SK-N-SH (cell line): ENCODE results near the gene PHLDA3. TPM values are rescaled to one million over a fixed set of nuclear protein-coding genes. Genes with fewer than 3 reads are reported as not detected.

Source experiments
- CTCF ChIA-PET: fragments of 300-600, 350-600 bp; formaldehyde crosslinking; extraction: SDS; loops from one replicate; lab custom pipeline; 2021; lab: Yijun Ruan, JAX
- POLR2A ChIA-PET: fragments of 350-600 bp; sonication (Branson Sonifier 250); formaldehyde crosslinking; extraction: SDS; loops from one replicate; lab custom pipeline; 2020; ENCODE audit warnings: antibody characterized with exemption, inconsistent platforms; lab: Yijun Ruan, JAX
- DNase-seq: peaks from one replicate; pipeline ENCODE4 v3.0.0; 2012
- H2AFZ ChIP-seq: fragments of 200-600 bp; sonication (generic); 2 replicates; pipeline ENCODE4 v1.8.1; 2016; ENCODE audit warnings: antibody characterized with exemption, mild to moderate bottlenecking, low read depth
- H3F3A ChIP-seq: fragments of 200-600 bp; sonication (generic); replicated peaks from 2 replicates; pipeline ENCODE3; 2016; ENCODE audit warnings: antibody characterized with exemption, mild to moderate bottlenecking; ENCODE audit not compliant: insufficient read depth
- H3K27ac ChIP-seq, 2 experiments: fragments of 200-500 bp in 1 of 2; fragments of 200-600 bp in 1 of 2; sonication (Bioruptor generic) in 1 of 2; sonication (generic), shearing (Covaris generic) in 1 of 2; 2 replicates each; pipeline versions ENCODE4 v1.5.1 to v1.6.1; 2014 to 2016; ENCODE audit warnings: low read depth in 2 of 2, inconsistent platforms in 1 of 2, low read length in 1 of 2, mild to moderate bottlenecking in 1 of 2, mixed read lengths in 1 of 2
- H3K27me3 ChIP-seq: fragments of 200-600 bp; sonication (generic), shearing (Covaris generic); 2 replicates; pipeline ENCODE4 v1.6.1; 2016; ENCODE audit warnings: mixed run types; ENCODE audit not compliant: insufficient read depth
- H3K36me3 ChIP-seq, 2 experiments: fragments of 200-500 bp in 1 of 2; fragments of 200-600 bp in 1 of 2; sonication (Bioruptor generic) in 1 of 2; sonication (generic) in 1 of 2; replicated peaks in 1 of 2; 2 replicates each; pipeline versions ENCODE3 to v1.5.1; 2014 to 2016; ENCODE audit warnings: low read length in 1 of 2, mild to moderate bottlenecking in 1 of 2; ENCODE audit not compliant: insufficient read depth in 2 of 2, control insufficient read depth in 1 of 2
- H3K4me1 ChIP-seq, 2 experiments: fragments of 200-500 bp in 1 of 2; fragments of 200-600 bp in 1 of 2; sonication (Bioruptor generic) in 1 of 2; sonication (generic), shearing (Covaris generic) in 1 of 2; 2 replicates each; pipeline versions ENCODE4 v1.5.1 to v1.6.1; 2014 to 2016; ENCODE audit warnings: low read depth in 1 of 2, low read length in 1 of 2, mixed run types in 1 of 2; ENCODE audit not compliant: insufficient read depth in 2 of 2, control insufficient read depth in 1 of 2
- H3K4me2 ChIP-seq: fragments of 200-600 bp; sonication (generic), shearing (Covaris generic); 2 replicates; pipeline ENCODE4 v1.6.1; 2017; ENCODE audit warnings: mixed run types
- H3K4me3 ChIP-seq, 2 experiments: fragments of 200-500 bp in 1 of 2; fragments of 200-600 bp in 1 of 2; sonication (Bioruptor generic) in 1 of 2; sonication (generic), shearing (Covaris generic) in 1 of 2; 2 replicates each; pipeline versions ENCODE4 v1.5.1 to v1.8.1; 2014 to 2016; ENCODE audit warnings: low read depth in 2 of 2, inconsistent platforms in 1 of 2, low read length in 1 of 2, mild to moderate bottlenecking in 1 of 2, mixed read lengths in 1 of 2, moderate library complexity in 1 of 2
- H3K79me2 ChIP-seq: fragments of 200-600 bp; sonication (generic); 2 replicates; pipeline ENCODE4 v1.8.1; 2017; ENCODE audit warnings: mild to moderate bottlenecking; ENCODE audit not compliant: insufficient read depth
- H3K9ac ChIP-seq: fragments of 200-600 bp; sonication (generic); 2 replicates; pipeline ENCODE4 v1.6.1; 2017; ENCODE audit warnings: mixed run types
- H3K9me2 ChIP-seq: fragments of 200-600 bp; sonication (generic); 2 replicates; pipeline ENCODE4 v1.6.1; 2017; ENCODE audit warnings: mixed run types
- H3K9me3 ChIP-seq: fragments of 200-600 bp; sonication (generic); 2 replicates; pipeline ENCODE4 v1.6.1; 2017; ENCODE audit warnings: mixed run types, mild to moderate bottlenecking, moderate library complexity
- H4K20me1 ChIP-seq: fragments of 200-600 bp; sonication (generic); 2 replicates; pipeline ENCODE4 v1.6.1; 2017; ENCODE audit warnings: mild to moderate bottlenecking, mixed run types; ENCODE audit not compliant: insufficient read depth
- CHD2 ChIP-seq: fragments of 150-350 bp; IDR thresholded peaks from 2 replicates; pipeline ENCODE4 v1.6.1; 2018; ENCODE audit warnings: low read length; ENCODE audit not compliant: partially characterized antibody
- ELF1 ChIP-seq: IDR thresholded peaks from 2 replicates; pipeline ENCODE4 v1.4.0; 2012
- EP300 ChIP-seq, 2 experiments: IDR thresholded peaks; 2 replicates each; pipeline versions ENCODE4 v1.4.0 to v1.6.1; 2012; ENCODE audit warnings: borderline replicate concordance in 1 of 2, low read depth in 1 of 2, low read length in 1 of 2
- EZH2phosphoT487 ChIP-seq: fragments of 200-600 bp; sonication (generic); IDR thresholded peaks from 2 replicates; pipeline ENCODE4 v1.6.1; 2017; ENCODE audit warnings: low read depth, mixed run types, mild to moderate bottlenecking, antibody characterized with exemption, moderate library complexity, borderline replicate concordance
- FOSL2 ChIP-seq: IDR thresholded peaks from 2 replicates; pipeline ENCODE4 v1.4.0; 2012; ENCODE audit warnings: low read depth, mild to moderate bottlenecking, moderate library complexity, borderline replicate concordance
- FOXM1 ChIP-seq: IDR thresholded peaks from 2 replicates; pipeline ENCODE4 v1.4.0; 2012; ENCODE audit warnings: low read depth, mild to moderate bottlenecking
- GABPA ChIP-seq: IDR thresholded peaks from 2 replicates; pipeline ENCODE4 v1.4.0; 2012; ENCODE audit warnings: low read depth, mild to moderate bottlenecking
- GATA2 ChIP-seq: sonication (generic); formaldehyde crosslinking; IDR thresholded peaks from 2 replicates; pipeline ENCODE4 v1.5.0; 2020; ENCODE audit warnings: mild to moderate bottlenecking, missing genetic modification reagents
- JUND ChIP-seq: IDR thresholded peaks from 2 replicates; pipeline ENCODE4 v1.4.0; 2012
- MXI1 ChIP-seq: IDR thresholded peaks from 2 replicates; pipeline ENCODE4 v1.6.1; 2012; ENCODE audit warnings: mild to moderate bottlenecking, low read depth, low read length, improper control_type of control experiment
- RAD21 ChIP-seq: IDR thresholded peaks from 2 replicates; pipeline ENCODE4 v1.6.1; 2012; ENCODE audit warnings: mild to moderate bottlenecking, low read length
- RFX5 ChIP-seq: IDR thresholded peaks from 2 replicates; pipeline ENCODE4 v1.6.1; 2012; ENCODE audit warnings: mild to moderate bottlenecking, improper control_type of control experiment, low read length
- TAF1 ChIP-seq: IDR thresholded peaks from 2 replicates; pipeline ENCODE4 v1.6.1; 2012; ENCODE audit warnings: low read depth, mild to moderate bottlenecking, low read length, moderate library complexity, borderline replicate concordance
- TCF12 ChIP-seq: IDR thresholded peaks from 2 replicates; pipeline ENCODE4 v1.4.0; 2012
- TEAD4 ChIP-seq: IDR thresholded peaks from 2 replicates; pipeline ENCODE4 v1.4.0; 2012; ENCODE audit warnings: mild to moderate bottlenecking, borderline replicate concordance; ENCODE audit not compliant: insufficient read depth
- whole genome bisulfite sequencing: methylation state at CpG from one replicate; pipeline ENCODE4 v1.1.6; 2017; ENCODE audit warnings: low lambda C conversion rate; 5-methylcytosine and 5-hydroxymethylcytosine counted together
- polyA plus RNA-seq, 3 experiments: library from polyadenylated mRNA; depleted of rRNA; stranded (reverse); fragments of >200 nt; gene quantifications; 2 replicates each; pipeline ENCODE4 v1.2.3, GENCODE V29; 2012
- TF ChIP-seq, protein P1 (sequence below): IDR thresholded peaks from 2 replicates; pipeline ENCODE4 v1.6.1; 2012; ENCODE audit warnings: mild to moderate bottlenecking, low read depth, low read length, moderate library complexity
- TF ChIP-seq, protein P2 (sequence below): IDR thresholded peaks from 2 replicates; pipeline ENCODE4; 2012
- TF ChIP-seq, protein P3 (sequence below): fragments of 150-350 bp; IDR thresholded peaks from 2 replicates; pipeline ENCODE4 v1.6.1; 2016; ENCODE audit warnings: mild to moderate bottlenecking, low read depth, low read length
- TF ChIP-seq, protein P4 (sequence below): IDR thresholded peaks from 2 replicates; pipeline ENCODE4 v1.4.0; 2012; ENCODE audit warnings: low read depth

Gene PHLDA3
- polyA plus RNA-seq, 1 of the 3 experiments (the other 2 are of a cell fraction) = 105 TPM

DNA sequence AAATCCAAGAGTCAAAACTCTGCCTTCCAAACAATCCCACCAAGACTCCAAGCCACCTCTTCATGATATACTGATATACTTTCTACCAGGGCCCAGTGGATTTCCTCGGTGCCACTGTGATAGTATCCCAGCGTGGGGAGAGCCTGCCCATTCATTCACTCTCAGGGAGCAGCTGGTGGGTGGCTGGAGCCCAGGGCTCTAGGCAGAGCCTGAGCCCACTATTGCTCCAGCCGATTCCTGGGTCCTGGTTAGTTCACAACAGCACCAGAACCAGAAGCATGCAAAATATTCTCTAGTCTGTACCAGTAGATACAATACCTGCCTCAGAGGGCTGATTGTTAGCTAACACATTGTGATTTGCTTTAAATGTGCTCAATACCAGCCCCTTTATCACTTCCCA lies 37.1 kb upstream of the PHLDA3 start (continued):
- TF ChIP-seq, protein P1, sequence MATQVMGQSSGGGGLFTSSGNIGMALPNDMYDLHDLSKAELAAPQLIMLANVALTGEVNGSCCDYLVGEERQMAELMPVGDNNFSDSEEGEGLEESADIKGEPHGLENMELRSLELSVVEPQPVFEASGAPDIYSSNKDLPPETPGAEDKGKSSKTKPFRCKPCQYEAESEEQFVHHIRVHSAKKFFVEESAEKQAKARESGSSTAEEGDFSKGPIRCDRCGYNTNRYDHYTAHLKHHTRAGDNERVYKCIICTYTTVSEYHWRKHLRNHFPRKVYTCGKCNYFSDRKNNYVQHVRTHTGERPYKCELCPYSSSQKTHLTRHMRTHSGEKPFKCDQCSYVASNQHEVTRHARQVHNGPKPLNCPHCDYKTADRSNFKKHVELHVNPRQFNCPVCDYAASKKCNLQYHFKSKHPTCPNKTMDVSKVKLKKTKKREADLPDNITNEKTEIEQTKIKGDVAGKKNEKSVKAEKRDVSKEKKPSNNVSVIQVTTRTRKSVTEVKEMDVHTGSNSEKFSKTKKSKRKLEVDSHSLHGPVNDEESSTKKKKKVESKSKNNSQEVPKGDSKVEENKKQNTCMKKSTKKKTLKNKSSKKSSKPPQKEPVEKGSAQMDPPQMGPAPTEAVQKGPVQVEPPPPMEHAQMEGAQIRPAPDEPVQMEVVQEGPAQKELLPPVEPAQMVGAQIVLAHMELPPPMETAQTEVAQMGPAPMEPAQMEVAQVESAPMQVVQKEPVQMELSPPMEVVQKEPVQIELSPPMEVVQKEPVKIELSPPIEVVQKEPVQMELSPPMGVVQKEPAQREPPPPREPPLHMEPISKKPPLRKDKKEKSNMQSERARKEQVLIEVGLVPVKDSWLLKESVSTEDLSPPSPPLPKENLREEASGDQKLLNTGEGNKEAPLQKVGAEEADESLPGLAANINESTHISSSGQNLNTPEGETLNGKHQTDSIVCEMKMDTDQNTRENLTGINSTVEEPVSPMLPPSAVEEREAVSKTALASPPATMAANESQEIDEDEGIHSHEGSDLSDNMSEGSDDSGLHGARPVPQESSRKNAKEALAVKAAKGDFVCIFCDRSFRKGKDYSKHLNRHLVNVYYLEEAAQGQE = no peak

DNA sequence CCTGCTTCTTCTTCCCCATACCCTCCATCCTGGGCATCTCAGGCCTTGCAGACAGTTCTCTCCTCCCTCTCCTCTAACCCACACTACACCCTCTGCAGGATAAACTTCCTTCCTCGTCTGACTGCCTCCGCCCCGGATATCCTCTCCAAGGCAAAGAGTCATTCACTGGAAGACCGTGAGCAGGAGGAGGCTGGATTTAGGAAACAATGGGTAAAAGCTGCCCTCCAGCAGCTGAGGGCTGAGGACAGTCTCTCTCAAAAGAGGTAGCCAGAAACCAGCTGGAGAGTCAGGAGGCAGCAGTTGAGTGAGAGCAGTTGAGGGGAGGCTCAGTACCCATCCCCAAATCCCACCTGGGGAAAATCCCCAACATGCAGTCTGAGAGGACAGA lies 36.5 kb upstream of the PHLDA3 start:
- 57% methylated on average over 4 of the region's 4 CpGs for WGBS
- H3F3A ChIP-seq = peaks cover 14% of the 10 kb centered on the region
- no peaks in the 10 kb centered on the region for H3K27me3 ChIP-seq
- no peak for TF ChIP-seq CHD2
- no peak for TF ChIP-seq FOSL2
- no peak for TF ChIP-seq JUND
- TF ChIP-seq TCF12 = no peak
- TF ChIP-seq TEAD4 = no peak
- no peak for TF ChIP-seq EP300 (IDR thresholded peaks at IDR 0.05; ENCODE audit: borderline replicate concordance in 1 of 2, low read depth in 1 of 2, low read length in 1 of 2)
- TF ChIP-seq MXI1 = no peak
- TF ChIP-seq GABPA = 0 out of 2 replicates have a peak, but pooled peaks have one; percentile 33
- no peaks in the 10 kb centered on the region for H3K9me3 ChIP-seq
- no peaks in the 10 kb centered on the region for H4K20me1 ChIP-seq
- H3K4me2 ChIP-seq = peak overlapping the region; percentile 81
- H3K4me3 ChIP-seq = peak overlapping the region; percentile 57 to 65; a peak in 3 of 4 replicates
- H2AFZ ChIP-seq = no peak overlapping the region
- H3K9ac ChIP-seq = peak overlapping the region; percentile 72
- peaks cover 30 to 33% of the 10 kb centered on the region in 2 experiments; a peak in 3 of 4 replicates for H3K4me1 ChIP-seq
- DNase-seq = no peak
- CTCF ChIA-PET = interaction anchor here (0.8 to 31.9 kb wide), 5 partner anchors 8 to 70 kb away, joined by 3 to 860 read pairs (median 4); no protein-coding TSS in a partner anchor
- no peaks in the 10 kb centered on the region for H3K36me3 ChIP-seq
- POLR2A ChIA-PET = no interaction called here
- H3K27ac ChIP-seq = peak overlapping the region; percentile 2 to 93; a peak in 2 of 4 replicates
- H3K79me2 ChIP-seq = peaks cover 66% of the 10 kb centered on the region
- H3K9me2 ChIP-seq = no peaks in the 10 kb centered on the region

DNA sequence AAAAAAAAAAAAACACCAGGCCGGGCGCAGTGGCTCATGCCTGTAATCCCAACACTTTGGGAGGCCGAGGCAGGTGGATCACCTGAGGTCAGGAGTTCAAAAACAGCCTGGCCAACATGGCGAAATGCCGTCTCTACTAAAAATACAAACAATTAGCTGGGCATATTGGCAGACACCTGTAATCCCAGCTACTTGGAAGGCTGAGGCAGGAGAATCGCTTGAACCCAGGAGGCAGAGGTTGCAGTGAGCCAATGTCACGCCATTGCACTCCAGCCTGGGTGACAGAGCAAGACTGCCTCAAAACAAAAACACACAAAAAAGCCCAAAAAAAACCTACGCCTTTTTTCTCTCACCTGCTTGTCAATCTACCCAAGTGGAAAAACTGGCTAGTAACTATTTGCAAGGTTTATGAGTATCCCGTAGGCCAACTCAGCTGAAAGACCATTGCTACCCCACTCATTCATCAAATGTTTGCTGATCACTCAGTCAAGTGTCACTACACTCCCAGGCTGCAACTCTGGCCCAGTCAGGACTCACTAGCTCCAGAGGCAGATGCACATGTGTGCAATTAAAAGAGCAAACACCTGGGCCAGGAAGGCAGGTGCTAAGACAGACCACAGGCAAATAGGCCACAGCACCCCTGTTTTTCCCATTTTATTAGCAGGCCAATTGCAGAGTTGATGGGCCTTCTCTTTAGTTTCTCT lies 36.0 kb upstream of the PHLDA3 start:
- CTCF ChIA-PET = interaction anchor here (0.8 to 31.9 kb wide), 5 partner anchors 8 to 70 kb away, joined by 3 to 860 read pairs (median 4); no protein-coding TSS in a partner anchor
- peak overlapping the region; percentile 72; the same call in 1 of the 2 replicates for H3K9ac ChIP-seq
- peaks cover 33 to 35% of the 10 kb centered on the region in 2 experiments; a peak in 3 of 4 replicates for H3K4me1 ChIP-seq
- H3K4me2 ChIP-seq = peak overlapping the region; percentile 81
- H3K9me2 ChIP-seq = no peaks in the 10 kb centered on the region
- no peak overlapping the region for H2AFZ ChIP-seq
- DNase-seq = no peak
- 84% methylated on average over 9 of the region's 9 CpGs for WGBS
- H3K27ac ChIP-seq = peak overlapping the region in 1 of 2 experiments; percentile 93; a peak in 2 of 4 replicates
- no peaks in the 10 kb centered on the region for H3K9me3 ChIP-seq
- peaks cover 71% of the 10 kb centered on the region for H3K79me2 ChIP-seq
- H4K20me1 ChIP-seq = no peaks in the 10 kb centered on the region
- peaks cover 14% of the 10 kb centered on the region for H3F3A ChIP-seq
- no peaks in the 10 kb centered on the region for H3K36me3 ChIP-seq
- POLR2A ChIA-PET = no interaction called here
- H3K27me3 ChIP-seq = no peaks in the 10 kb centered on the region
- H3K4me3 ChIP-seq = peak overlapping the region; percentile 57 to 65; a peak in 3 of 4 replicates
- TF ChIP-seq FOXM1 (no peak), EZH2phosphoT487 (no peak), GATA2 (CRISPR knock-in tag) (no peak), FOSL2 (no peak), RFX5 (no peak), GABPA (no peak), RAD21 (no peak), ELF1 (no peak), CHD2 (no peak), TAF1 (no peak), MXI1 (no peak)
- TF ChIP-seq, protein P2, sequence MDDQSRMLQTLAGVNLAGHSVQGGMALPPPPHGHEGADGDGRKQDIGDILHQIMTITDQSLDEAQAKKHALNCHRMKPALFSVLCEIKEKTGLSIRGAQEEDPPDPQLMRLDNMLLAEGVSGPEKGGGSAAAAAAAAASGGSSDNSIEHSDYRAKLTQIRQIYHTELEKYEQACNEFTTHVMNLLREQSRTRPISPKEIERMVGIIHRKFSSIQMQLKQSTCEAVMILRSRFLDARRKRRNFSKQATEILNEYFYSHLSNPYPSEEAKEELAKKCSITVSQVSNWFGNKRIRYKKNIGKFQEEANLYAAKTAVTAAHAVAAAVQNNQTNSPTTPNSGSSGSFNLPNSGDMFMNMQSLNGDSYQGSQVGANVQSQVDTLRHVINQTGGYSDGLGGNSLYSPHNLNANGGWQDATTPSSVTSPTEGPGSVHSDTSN = no peak
- TF ChIP-seq, protein P3, sequence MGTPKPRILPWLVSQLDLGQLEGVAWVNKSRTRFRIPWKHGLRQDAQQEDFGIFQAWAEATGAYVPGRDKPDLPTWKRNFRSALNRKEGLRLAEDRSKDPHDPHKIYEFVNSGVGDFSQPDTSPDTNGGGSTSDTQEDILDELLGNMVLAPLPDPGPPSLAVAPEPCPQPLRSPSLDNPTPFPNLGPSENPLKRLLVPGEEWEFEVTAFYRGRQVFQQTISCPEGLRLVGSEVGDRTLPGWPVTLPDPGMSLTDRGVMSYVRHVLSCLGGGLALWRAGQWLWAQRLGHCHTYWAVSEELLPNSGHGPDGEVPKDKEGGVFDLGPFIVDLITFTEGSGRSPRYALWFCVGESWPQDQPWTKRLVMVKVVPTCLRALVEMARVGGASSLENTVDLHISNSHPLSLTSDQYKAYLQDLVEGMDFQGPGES = no peak
- TF ChIP-seq, protein P4, sequence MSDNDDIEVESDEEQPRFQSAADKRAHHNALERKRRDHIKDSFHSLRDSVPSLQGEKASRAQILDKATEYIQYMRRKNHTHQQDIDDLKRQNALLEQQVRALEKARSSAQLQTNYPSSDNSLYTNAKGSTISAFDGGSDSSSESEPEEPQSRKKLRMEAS = no peak
